GM18505 (cell line): ENCODE results near the gene KRTAP10-11.
"Not testable (repeated sequence)": the region's sequence is repeated elsewhere in the genome, so short reads cannot be mapped to it uniquely, and the experiment has no call there.

Source experiments
- ATAC-seq: cut with Tn5 transposase; IDR thresholded peaks from one replicate; pipeline ENCODE4 v1.9.1; 2021; ENCODE audit not compliant: unreplicated experiment
- POLR2A ChIP-seq: IDR thresholded peaks from 4 replicates; pipeline ENCODE4 v1.6.1; 2011; ENCODE audit warnings: borderline replicate concordance; ENCODE audit not compliant: insufficient read depth, insufficient read length; ENCODE audit errors: extremely low read depth

KRTAP10-11 gene

GRCh38 chr21:44623575-44623974 is 22.6 kb upstream of the KRTAP10-11 start:
- TF ChIP-seq POLR2A: no peak
- ATAC-seq: no peak

GRCh38 chr21:44625756-44626155 is 20.5 kb upstream of the KRTAP10-11 start:
- TF ChIP-seq POLR2A: no peak
- no peak for ATAC-seq

GRCh38 chr21:44626262-44626661 is 20.0 kb upstream of the KRTAP10-11 start:
- no peak for TF ChIP-seq POLR2A
- ATAC-seq: no peak

- no peak for TF ChIP-seq POLR2A
- no peak for ATAC-seq
Measured at GRCh38 chr21:44626673-44627143, 19.5 kb upstream of the KRTAP10-11 start, which contains the start of gene KRTAP10-9. TSS of gene KRTAP10-9 (plus strand) at chr21:44627093. CDS start at chr21:44627172, 79 bp downstream.

- ATAC-seq: not testable (repeated sequence)
Measured at GRCh38 chr21:44627181-44627822, 18.9 kb upstream of the KRTAP10-11 start.

GRCh38 chr21:44627831-44628233 is 18.4 kb upstream of the KRTAP10-11 start:
- ATAC-seq: not testable (repeated sequence)

GRCh38 chr21:44628707-44629391 is 17.4 kb upstream of the KRTAP10-11 start:
- TF ChIP-seq POLR2A: no peak
- ATAC-seq: no peak

GRCh38 chr21:44630440-44630839 is 15.8 kb upstream of the KRTAP10-11 start:
- ATAC-seq: no peak
- TF ChIP-seq POLR2A: no peak

- no peak for ATAC-seq
- TF ChIP-seq POLR2A: no peak
Measured at GRCh38 chr21:44632067-44632466, 14.1 kb upstream of the KRTAP10-11 start.

- no peak for ATAC-seq
- TF ChIP-seq POLR2A: no peak
Measured at GRCh38 chr21:44636209-44637017, 9.8 kb upstream of the KRTAP10-11 start.

- TF ChIP-seq POLR2A: no peak
- ATAC-seq: no peak
Measured at GRCh38 chr21:44637018-44637850, 9.0 kb upstream of the KRTAP10-11 start, which contains the start of gene KRTAP10-10. TSS of gene KRTAP10-10 (plus strand) at chr21:44637356. CDS start at chr21:44637418, 62 bp downstream.

GRCh38 chr21:44637851-44638348 is 8.3 kb upstream of the KRTAP10-11 start:
- ATAC-seq: not testable (repeated sequence)

- ATAC-seq: not testable (repeated sequence)
Measured at GRCh38 chr21:44638506-44639330, 7.5 kb upstream of the KRTAP10-11 start.

GRCh38 chr21:44639331-44639655 is 6.9 kb upstream of the KRTAP10-11 start:
- ATAC-seq: no peak
- no peak for TF ChIP-seq POLR2A
